GM12873 (cell line): ENCODE data around the gene FES.

Experiments
- CTCF ChIP-seq: IDR thresholded peaks from 2 replicates; pipeline ENCODE4 v1.5.1; 2012; ENCODE audit warnings: low read depth, mild to moderate bottlenecking, moderate library complexity, low read length, control low read depth; ENCODE audit not compliant: insufficient read depth; ENCODE audit errors: missing control alignments

FES gene

GRCh38 chr15:90890839-90891238 is 6.5 kb downstream of the FES start:
- no peak for TF ChIP-seq CTCF

GRCh38 chr15:90891346-90891949 is 7.1 kb downstream of the FES start:
- TF ChIP-seq CTCF = no peak

GRCh38 chr15:90892023-90892422 is 7.7 kb downstream of the FES start:
- no peak for TF ChIP-seq CTCF

GRCh38 chr15:90892498-90893174 is 8.3 kb downstream of the FES start:
- TF ChIP-seq CTCF = no peak

- TF ChIP-seq CTCF = peak; percentile 29
These were observed 9.1 kb downstream of the FES start for GRCh38 chr15:90893175-90894090.

GRCh38 chr15:90895571-90896117 is 11.3 kb downstream of the FES start:
- TF ChIP-seq CTCF = peak; percentile 13

GRCh38 chr15:90897131-90897655 is 12.9 kb downstream of the FES start:
- peak; percentile 31 for TF ChIP-seq CTCF
